NCI-H1048 (cell line): ENCODE results near the gene TDP1.

ENCODE experiments used
- DNase-seq: peaks from one replicate; lab custom pipeline; 2025; lab: John Stamatoyannopoulos, UW

The TDP1 gene

DNA sequence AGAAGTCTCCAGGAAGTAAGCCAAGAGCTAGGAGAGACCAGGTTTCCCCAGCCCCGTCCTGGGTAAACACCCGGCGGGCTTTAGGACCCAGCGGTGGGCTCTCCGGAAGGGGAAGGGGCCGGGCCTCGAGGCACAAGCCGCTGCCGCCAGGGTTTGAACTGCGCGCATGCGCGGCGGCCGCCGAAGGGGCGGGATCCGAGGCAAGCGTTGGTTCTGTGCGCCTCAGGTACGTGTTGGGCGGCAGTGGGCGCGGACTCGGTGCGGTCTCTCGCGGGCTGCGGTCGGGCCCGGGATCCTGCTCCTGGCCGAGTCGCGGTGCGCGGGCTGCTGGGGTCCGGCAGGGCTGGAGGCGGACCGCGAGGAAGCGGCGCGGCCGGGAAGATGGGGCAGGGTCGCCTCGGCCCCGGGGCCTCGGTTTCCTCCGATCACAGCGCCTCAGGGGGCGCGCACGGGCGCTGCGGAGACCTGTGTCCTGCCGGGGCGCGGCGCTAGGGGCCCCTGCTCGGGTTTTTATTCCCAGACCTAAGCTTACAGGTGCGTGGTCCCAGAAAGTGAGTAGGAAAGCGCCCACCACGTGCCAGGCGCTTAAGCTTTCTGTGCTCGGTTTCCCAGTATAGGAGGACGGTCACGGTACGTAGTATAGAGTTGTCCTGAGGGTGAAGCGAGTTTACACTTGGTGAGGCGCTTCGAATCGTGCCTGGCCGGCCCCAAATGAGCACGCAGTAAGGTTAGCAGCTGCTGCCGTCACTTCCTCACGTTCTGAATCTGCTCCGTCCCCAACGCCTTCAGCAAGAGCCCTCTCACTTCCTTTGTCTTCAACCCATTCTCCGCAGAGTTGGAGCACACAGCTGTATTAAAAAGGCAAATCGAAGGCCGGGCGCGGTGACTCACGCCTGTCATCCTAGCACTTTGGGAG, at the start of gene TDP1:
Gene TDP1, plus strand, starts transcription at position 183 of the 916 bp plus-strand sequence. CDS start 7,188 bp downstream, outside the sequence.
- DNase-seq, result peak; percentile 94

DNA sequence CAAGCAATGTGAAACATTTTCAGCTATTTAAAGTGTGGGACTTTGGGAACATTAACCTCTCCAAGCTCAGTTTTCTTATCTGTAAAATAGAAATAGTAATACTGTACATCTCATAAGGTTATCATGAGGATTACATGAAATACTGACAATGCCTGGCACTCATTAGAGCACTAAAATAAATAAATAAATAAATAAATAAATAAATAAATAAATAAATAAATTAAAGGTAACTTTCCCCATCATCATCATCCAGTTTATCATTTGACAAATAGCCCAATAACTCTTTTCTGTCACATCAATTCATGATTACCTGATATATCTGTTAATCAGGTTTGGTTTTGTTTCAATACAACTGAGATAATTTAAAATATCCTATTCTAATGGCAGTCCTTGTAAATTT, 49.7 kb upstream of the TDP1 start:
- no peak for DNase-seq

DNA sequence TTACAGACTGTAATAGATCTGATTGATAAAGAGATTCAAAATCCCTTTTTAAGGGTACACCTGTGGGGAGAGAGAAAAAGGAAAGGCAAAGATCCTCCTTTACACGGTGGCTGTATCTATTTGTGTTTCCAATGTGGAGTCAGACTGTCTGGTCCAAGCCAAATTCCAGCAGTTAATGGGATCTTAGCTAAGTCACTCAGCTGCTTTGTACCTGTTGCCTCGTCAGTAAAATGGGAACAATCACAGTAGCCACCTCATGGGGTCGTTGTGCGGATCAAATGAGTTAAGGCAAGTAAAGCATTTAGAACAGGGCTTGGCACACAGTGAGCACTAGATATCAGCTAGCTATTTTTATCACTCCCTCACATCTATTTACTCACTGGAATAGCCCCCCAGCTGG, 48.1 kb upstream of the TDP1 start:
- no peak for DNase-seq

DNA sequence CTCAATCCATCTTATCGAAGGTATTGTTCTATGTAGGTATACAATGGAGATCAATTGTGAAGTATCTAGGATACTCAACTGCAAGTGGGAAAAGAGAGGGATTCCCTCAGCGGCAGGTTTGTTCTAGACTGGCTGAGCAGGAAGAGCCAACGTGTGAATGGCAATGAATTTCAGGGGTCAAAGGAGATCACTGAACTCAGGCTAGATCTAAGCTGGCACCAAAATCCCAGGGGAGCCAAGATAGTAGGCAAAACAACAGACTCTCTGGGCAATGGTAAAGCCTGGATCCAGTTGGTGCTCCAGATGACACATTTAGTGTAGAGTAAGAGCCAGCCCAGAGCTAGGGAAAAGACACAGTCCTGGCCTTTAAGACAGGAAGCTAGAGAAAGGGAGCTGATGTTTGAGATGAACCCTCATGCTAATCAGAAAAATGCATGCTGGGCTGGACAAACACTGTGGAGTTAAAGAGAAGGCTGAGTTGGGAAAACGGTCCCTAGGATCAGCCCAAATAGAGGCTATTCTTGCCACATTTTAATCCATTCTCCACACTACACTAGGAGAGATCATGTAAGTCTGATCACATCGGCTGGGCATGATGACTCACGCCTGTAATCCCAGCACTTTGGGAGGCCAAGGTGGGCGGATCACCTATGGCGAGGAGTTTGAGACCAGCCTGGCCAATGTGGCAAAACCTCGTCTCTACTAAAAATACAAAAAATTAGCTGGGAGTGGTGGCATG, 46.8 kb upstream of the TDP1 start:
- no peak for DNase-seq

DNA sequence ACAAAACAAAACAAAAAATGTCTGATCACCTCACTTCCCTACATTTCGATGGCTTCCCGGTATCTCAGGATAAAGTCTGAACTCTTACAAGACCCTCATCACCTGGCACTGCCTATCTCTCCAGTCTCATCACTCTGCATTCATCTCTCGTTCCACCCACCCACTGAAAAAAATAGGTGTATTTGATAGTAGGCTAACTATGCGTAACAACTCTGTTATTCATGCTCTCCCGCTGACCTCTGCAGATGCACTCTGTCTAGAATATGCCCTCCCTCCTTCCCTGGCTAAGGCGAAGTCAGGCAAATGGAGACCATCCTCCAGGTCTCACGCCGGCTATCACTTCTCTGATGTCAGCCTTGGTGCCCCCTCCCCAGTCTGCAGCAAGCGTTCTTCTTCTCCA, 46.1 kb upstream of the TDP1 start:
- DNase-seq, result no peak

DNA sequence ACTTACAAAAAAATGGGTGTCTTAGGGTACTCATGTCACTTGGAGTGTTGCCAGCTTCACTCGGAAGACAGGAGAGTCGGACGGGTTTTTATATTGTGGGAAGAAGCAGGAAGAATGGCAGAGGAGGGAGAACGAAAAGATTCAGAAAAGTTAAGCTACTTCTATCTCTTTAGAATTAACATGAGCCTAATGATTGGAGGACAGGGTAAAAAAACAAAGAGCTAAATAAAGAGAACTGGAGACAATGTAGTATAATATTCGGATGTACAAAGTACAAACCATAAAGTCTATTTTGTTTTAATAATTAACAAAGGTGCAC, 45.1 kb upstream of the TDP1 start:
- no peak for DNase-seq

DNA sequence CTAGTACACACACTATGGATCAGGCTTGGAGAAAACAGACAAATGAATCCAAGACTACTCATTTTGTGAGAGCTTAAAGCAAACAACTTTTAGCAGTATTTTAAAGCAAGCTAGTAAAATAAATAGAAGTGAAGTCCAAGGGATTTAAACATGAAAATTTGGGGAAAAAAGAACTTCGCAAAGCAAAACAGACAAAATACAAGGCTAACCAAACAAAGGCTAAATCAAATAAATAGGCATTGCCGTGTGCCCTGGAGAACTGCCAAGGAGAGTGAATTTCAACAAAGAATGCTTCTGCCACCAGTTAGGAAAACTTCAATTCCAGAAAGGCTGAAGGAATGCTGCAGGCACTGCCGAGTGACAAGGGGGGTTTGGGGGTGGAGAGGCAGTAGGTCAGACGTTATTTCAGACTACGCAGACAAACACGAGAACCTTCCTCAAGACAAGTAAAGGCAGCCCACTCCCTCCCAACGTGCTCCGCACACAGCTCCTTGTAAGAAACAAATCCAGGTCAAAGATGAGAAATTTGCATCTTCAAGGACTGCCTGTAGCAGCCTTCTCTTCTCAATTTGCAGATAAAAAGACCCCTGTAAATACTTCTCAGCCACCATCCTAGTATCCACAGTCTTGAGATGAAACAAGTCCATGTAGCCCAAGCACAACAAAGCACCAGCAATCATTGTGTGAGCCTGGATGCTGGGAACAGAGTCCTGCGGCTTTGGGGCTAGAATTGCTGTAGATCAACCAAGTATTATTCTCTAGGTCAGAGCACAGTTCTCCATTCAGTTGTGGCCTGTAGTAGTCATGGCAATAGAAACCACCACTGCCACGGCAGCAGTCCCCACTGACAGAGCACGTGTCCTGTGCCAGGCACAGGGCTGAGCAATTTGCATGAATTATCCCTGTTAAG, 44.5 kb upstream of the TDP1 start:
- no peak for DNase-seq

DNA sequence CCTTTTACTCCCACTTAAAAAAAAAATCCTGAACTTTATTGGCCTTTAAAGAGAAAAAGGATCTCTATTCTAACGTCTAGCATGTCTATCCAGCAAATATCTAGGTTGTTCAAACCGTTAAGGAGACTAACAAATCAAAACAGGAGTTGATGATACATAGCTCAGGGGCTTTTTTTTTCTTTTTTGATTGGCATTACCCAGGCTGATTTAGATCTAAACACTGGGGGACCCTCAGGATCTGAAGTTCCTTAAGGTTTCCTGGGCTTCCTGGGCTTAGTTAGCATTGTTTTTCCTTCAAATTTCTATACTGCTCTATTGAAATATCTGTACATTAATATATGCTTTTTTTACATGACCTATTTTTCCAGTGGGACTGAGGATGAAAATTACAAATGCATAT, 43.5 kb upstream of the TDP1 start:
- DNase-seq, result no peak

DNA sequence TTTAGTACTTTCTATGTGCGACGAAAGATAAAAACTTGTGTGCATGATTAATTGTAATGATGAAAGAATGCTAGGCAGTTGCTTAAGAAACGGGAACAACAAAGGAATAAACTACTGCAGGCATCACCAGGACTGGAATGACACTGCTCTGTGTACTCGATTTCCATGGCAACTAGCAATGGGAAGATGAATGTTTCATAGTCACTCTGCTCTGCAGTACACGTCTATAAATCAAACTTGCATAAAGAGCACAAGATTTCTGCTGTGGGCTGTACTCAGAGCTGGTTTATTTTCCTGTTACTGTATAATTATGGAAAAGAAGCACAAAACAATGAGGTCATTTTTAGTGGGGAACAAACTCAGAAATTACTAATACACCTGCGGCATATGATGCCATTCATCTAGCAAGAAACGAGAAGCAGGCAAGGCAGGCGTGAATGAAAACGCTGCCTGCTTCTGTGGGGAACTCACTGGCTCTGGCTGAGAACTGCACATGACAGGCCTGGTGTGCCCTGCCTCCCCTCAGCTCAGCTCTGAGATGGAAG, 43.0 kb upstream of the TDP1 start:
- no peak for DNase-seq

DNA sequence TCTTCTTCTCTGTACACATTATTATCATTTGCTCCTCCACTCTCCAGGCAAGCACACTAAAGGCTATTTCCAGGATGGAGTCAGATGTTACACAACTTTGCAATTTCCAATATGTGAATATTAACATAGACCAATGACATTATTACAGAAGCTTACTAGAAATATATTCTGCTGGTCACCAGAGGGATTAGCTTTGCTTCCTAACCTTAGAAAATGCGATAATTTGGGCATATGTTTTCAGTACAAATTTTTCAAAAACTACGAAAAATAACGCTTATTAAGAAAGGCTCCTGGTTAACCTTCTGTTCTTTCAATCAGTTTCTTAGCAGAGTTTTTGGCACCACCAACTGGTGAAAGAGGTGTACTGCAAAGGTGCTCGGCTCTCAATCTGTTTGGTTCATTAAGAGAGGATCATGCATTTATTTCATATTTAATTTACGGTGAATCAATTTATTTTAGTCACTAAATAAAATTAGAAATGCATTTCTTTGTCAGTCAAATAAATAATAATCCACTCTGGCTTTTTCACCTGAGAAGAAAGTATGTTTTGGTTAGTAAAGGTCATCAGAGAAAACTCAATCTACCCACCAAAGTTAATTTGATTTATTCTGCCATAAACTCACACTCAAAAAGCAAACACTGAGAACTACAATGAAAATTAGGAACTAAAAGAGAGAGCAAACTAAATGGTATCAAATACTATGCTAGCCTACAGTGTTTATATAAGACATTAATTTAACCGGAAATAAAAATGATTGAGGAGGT, 40.4 kb upstream of the TDP1 start:
- no peak for DNase-seq

DNA sequence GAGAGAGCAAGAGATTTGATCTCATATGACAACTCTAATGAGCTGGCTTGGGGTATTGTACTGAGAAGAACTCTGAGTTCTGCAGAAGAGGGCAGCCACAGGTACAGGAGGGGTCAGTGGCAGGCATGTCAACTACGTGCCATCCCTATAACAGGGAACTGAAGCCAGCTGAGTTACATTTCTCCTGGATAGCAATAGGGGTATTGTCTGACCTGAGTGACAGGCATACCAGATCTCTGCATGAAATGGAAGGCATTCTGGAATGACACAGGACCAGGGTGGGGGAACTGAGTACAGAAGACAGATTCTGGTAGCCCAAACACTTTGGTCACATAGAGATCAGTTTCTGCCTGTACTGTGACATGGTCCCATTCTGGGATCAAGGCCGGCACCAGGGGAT, 37.0 kb upstream of the TDP1 start:
- DNase-seq, result no peak

DNA sequence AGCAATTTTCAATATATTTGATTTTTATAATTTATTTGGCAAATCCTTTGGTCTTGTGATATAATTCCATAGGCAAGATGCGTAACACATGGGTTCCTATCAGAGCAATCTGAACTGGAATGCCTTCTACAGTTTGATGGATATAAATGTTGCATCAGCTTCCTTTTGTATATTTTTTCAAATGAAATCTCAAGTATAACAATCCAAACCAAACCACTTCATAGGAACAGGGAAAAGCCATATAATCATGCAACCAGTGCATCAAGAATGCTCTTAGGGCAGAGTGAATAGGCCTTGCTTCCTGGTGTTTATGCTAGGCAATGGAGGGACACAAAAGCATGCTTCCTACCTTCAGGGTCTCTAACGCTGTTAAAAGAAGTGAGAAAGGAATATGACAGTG, 35.7 kb upstream of the TDP1 start:
- no peak for DNase-seq

DNA sequence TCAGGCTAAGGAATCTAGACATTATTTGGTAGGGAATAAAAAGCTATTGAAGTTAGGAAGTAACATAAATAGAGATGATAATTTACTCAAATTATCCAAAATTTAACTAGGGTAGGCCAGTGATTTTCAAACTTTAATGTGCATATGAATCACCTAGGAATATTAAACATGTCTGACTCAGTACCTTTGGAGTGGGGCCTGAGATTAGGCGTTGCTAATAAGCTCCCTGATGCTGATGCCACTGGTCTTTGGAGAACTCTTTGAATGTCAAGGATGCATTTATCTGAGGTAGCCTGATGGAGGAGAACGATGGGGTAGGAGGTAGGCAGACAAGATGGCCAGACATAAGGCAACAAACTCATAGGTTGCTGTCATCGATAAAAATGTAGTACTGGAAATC, 34.4 kb upstream of the TDP1 start:
- DNase-seq, result no peak

DNA sequence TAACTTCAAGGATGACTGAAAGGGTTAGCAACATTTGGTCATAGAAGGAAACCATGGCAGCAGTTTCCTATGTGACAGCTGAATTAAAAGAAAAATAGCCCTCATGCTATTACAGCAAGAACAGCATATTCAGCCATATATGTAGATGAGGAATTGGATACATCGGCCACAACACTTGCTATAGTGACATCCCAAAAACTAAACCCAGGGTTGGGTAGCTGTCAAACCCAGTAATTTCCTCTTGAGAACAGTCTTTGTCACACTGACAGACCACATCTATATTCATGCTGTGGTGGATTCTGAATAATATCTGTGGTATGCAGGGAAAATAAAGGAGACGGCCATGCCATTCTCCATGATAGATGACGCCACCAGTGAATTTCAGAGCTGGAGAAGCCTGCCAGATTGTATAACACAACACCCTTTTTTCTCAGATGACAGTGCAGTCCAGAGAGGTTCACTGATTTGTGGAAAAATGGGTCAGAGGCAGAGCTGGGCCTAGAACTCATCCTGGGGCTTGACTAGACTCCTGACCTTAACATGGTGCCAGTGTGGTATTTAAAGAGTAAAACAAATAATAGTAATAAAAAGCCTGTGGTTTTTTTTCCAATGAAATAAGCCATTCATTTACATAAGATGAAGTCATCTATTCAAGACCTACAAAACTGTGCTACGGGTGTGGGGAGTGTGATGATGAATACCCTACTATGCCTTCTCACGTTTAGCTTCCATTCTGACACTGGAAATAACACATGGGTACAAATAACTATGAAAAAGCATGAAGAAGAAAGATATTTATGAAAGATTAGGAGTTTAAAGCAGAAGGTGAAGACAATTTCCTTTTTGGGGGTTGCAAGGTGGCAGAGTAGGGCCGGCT, 33.5 kb upstream of the TDP1 start:
- DNase-seq, result no peak

DNA sequence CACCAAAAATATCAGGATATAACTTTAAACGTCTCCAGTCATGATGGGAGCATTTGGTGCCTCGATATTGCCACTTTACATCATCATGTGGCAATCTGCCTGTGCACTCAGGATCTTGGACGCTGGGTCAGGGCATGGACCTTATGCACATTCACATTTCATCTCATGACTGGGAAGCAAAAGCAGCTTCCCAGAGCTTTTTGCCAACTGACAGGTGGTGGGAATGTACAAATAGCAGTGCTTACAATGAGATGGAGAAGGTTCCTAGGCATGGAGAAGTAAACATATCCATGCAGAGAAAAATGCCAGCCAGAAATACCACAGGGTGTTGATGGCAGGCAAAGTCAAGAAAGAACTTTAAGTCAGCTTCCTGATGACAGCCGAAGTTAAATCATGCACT, 31.5 kb upstream of the TDP1 start:
- DNase-seq, result no peak

DNA sequence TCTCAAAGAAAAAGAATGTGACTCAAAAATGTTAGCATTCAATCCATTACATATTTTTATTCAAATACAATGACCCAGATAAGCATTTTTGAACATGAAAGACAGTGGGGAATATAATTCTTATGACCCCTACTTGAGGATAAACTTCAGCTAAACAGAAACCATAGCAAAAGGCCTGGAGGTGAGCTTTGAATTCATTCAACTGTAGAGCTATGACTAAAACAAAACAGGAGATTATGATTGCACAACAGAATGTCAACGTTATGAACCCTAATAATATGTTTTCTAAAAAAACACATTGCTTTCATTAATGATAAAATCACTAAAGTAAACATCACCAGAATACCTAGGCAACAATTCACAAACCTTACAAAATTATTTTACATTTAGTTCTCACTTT, 29.0 kb upstream of the TDP1 start:
- DNase-seq, result no peak

DNA sequence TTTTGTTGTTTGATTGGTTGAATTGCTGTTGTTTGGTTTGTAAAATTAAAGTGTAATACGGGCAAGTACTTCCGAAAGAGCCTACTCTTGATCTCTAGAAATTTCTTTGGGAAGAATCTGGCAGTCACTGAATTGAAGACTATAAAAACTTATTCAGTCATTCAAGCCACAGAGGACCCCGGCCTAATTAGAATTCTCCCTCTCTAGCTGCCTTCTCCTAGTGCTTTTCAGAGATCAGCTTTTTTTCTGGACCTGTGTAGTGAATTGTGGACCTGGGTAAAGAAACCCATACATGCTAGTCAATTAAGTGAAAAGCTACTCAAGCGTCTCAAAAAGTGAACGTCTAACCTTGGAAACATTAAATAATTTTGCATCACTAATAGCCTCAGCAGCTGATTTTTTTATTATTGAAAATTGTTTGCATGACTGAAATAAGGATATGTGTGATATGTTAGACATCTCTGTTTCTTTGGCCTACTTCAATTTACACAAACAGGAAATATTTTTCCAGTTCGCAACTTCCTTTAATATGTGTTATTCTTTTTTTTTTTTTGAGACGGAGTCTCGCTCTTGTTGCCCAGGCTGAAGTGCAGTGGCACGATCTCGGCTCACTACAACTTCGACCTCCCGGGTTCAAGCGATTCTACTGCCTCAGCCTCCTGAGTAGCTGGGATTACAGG, 28.4 kb upstream of the TDP1 start:
- DNase-seq, result no peak

DNA sequence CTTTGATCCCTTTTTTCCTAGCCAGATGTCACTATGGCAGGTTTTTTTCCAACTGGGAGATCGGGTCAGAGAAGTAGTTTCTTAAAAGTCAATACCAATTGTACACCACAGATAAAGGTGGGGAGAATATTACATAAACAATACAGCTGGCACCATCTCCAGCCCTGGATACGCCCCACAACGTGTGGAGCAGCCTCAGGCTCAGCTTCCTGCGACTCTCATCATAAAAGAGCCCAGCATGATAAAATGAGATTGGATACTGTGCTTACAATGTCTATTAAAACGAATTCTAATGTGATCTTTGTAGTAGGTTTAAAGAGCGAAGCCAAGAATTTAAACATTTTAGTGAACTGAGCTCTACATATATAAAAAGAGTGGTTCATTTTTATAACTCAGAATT, 22.7 kb upstream of the TDP1 start:
- DNase-seq, result no peak

DNA sequence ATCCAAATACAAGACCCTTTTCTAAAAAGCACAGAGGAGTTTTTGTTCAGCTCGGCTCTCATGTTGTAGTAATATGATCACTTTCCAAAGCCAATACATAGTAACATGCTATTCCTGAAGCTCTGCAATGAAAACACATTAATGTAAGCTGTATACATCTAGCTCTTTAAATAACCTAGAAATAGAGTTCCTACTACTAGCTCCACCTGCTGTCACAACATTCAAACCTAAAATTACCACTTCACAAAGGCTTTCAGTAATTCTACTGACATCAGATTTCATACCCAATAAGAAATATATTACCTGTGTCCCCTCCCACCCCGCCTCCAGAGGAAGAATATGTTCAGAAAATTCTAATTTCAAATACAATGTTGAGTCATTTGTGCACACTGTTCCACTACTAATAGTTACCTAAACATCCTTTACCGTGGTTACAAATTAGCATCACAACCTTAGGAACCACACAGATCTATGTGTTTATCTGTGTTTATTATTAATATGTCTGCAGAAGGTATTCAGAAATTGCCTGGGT, 19.0 kb upstream of the TDP1 start:
- no peak for DNase-seq
